HepG2 (cell line): Measurements from ENCODE around the gene SBNO2. TPM values are rescaled to one million over a fixed set of nuclear protein-coding genes. Genes with fewer than 3 reads are reported as not detected.

Experiments used
- ATAC-seq: fragments of 200-7000 bp; cut with Tn5 transposase; 3 replicates; pipeline ENCODE4 v1.9.1; 2020; ENCODE audit warnings: mild to moderate bottlenecking, moderate library complexity
- BruUV-seq: library from RNA; stranded (reverse); fragments of 400-500 nt; replicated peaks from 2 replicates; lab custom pipeline; 2021; lab: Mats Ljungman, UMichigan
- CTCF ChIA-PET: fragments of 300-600 bp; formaldehyde crosslinking; extraction: SDS; loops from one replicate; lab custom pipeline; 2021; ENCODE audit warnings: low total read pairs, inconsistent platforms, low intra/inter-chr PET ratio; lab: Yijun Ruan, JAX
- POLR2A ChIA-PET: fragments of 350-600 bp; sonication (Branson Sonifier 250); formaldehyde crosslinking; loops from one replicate; lab custom pipeline; 2020; ENCODE audit warnings: antibody characterized with exemption, inconsistent platforms; lab: Yijun Ruan, JAX
- DNase-seq: peaks from one replicate; pipeline ENCODE4 v3.0.0-alpha.2; 2015; ENCODE audit warnings: low spot score
- FAIRE-seq: peaks from 3 replicates; lab custom pipeline; 2011; peaks lifted over from hg19 to GRCh38; lab: Jason Lieb, UNC
- H2AFZ ChIP-seq: one replicate; pipeline ENCODE4 v1.6.1; 2011; ENCODE audit warnings: low read length, inconsistent platforms
- H3K27ac ChIP-seq: fragments of 300-600 bp; 3 replicates; pipeline ENCODE4 v1.8.0; 2011; ENCODE audit warnings: mixed run types, mild to moderate bottlenecking, mixed read lengths, low read length, inconsistent platforms; ENCODE audit not compliant: insufficient read depth; ENCODE audit errors: extremely low read length
- H3K27me3 ChIP-seq, 2 experiments: fragments of 200-600 bp in 1 of 2; 2 replicates in 1 of 2; 3 replicates in 1 of 2; pipeline versions ENCODE4 v1.6.0 to v1.8.0; 2011; ENCODE audit warnings: low read length in 2 of 2, mild to moderate bottlenecking in 2 of 2, moderate library complexity in 2 of 2, inconsistent platforms in 1 of 2; ENCODE audit not compliant: insufficient read depth in 2 of 2, control insufficient read depth in 1 of 2
- H3K36me3 ChIP-seq, 2 experiments: fragments of 200-600 bp in 1 of 2; replicated peaks in 1 of 2; 2 replicates in 1 of 2; 3 replicates in 1 of 2; pipeline versions ENCODE4 v1.5.1 to v1.8.0; 2011; ENCODE audit warnings: low read length in 2 of 2, inconsistent platforms in 1 of 2; ENCODE audit not compliant: insufficient read depth in 2 of 2, control insufficient read depth in 1 of 2
- H3K4me1 ChIP-seq: 2 replicates; pipeline ENCODE4 v1.5.1; 2012; ENCODE audit warnings: low read length, inconsistent platforms; ENCODE audit not compliant: insufficient read depth
- H3K4me2 ChIP-seq: 2 replicates; pipeline ENCODE4 v1.6.0; 2011; ENCODE audit warnings: low read depth, low read length, inconsistent platforms
- H3K4me3 ChIP-seq, 3 experiments: fragments of 200-600 bp in 1 of 3; sonication (generic), shearing (Covaris generic) in 1 of 3; replicated peaks in 1 of 3; 2 replicates each; pipeline ENCODE4 v1.5.1; 2011 to 2016; ENCODE audit warnings: low read length in 3 of 3, inconsistent platforms in 2 of 3, low read depth in 2 of 3, mild to moderate bottlenecking in 2 of 3, control low read depth in 1 of 3, mixed read lengths in 1 of 3; ENCODE audit not compliant: insufficient read depth in 1 of 3
- H3K79me2 ChIP-seq: one replicate; pipeline ENCODE4 v1.6.1; 2011; ENCODE audit warnings: low read length, inconsistent platforms; ENCODE audit not compliant: insufficient read depth
- H3K9ac ChIP-seq: 2 replicates; pipeline ENCODE4 v1.6.0; 2011; ENCODE audit warnings: mild to moderate bottlenecking, low read depth, low read length, inconsistent platforms; ENCODE audit not compliant: insufficient read depth
- H3K9me3 ChIP-seq: 2 replicates; pipeline ENCODE4 v1.5.1; 2012; ENCODE audit warnings: mild to moderate bottlenecking, low read length
- H4K20me1 ChIP-seq: 2 replicates; pipeline ENCODE4 v1.6.0; 2011; ENCODE audit warnings: inconsistent platforms, mild to moderate bottlenecking, low read length, moderate library complexity; ENCODE audit not compliant: insufficient read depth
- AGO2 ChIP-seq: fragments of 200-400 bp; formaldehyde crosslinking; optimal IDR thresholded peaks from 2 replicates; pipeline ENCODE3; 2017; ENCODE audit warnings: mild to moderate bottlenecking, low read depth, low read length, moderate library complexity
- DPF2 ChIP-seq: sonication (generic); formaldehyde crosslinking; IDR thresholded peaks from 2 replicates; pipeline ENCODE4 v1.4.0; 2020; ENCODE audit warnings: mild to moderate bottlenecking, low read depth, missing genetic modification reagents, borderline replicate concordance
- WGBS: methylation state at CpG from one replicate; pipeline ENCODE4 v1.1.6; 2017; ENCODE audit warnings: low lambda C conversion rate; 5-methylcytosine and 5-hydroxymethylcytosine counted together
- in situ Hi-C: cut with HindIII; loops from 2 replicates; pipeline ENCODE4 v1.10.0; 2017; ENCODE audit warnings: low pct_unique_long_range_greater_than_20kb; ENCODE audit not compliant: extremely low pct_ligation_motif_present
- intact Hi-C: fragments of 100-400 bp; cut with micrococcal nuclease; formaldehyde crosslinking; loops from one replicate; pipeline ENCODE4 v1.10.0; 2022; ENCODE audit not compliant: unreplicated experiment
- polyA plus RNA-seq, 8 experiments: library from polyadenylated mRNA; depleted of rRNA in 3 of 8; stranded (reverse) in 7 of 8; unstranded in 1 of 8; fragments of >200 nt; fragmentation: Illumina TruSeq in 4 of 8; extraction: Trizol in 4 of 8; gene quantifications; 2 replicates each; pipeline versions ENCODE4 v1.2.1 to v1.2.3, GENCODE V29; 2011 to 2016; ENCODE audit warnings: low read depth in 4 of 8, missing spikeins in 1 of 8, mixed read lengths in 1 of 8; ENCODE audit not compliant: insufficient read depth in 1 of 8
- total RNA-seq, 5 experiments: library from RNA; depleted of rRNA; stranded (reverse); fragments of >200 nt; fragmentation: Illumina TruSeq; extraction: Trizol; gene quantifications; 2 replicates each; pipeline ENCODE4 v1.2.3, GENCODE V29; 2016; ENCODE audit warnings: low read depth in 1 of 5
- TF ChIP-seq, protein P1 (sequence below), 2 experiments: sonication (generic) in 1 of 2; formaldehyde crosslinking in 1 of 2; IDR thresholded peaks; 2 replicates each; pipeline versions ENCODE4 v1.4.0 to v1.6.1; 2018 to 2020; ENCODE audit warnings: missing genetic modification reagents in 2 of 2, borderline replicate concordance in 1 of 2, low read depth in 1 of 2, mild to moderate bottlenecking in 1 of 2, missing biosample characterization in 1 of 2

The SBNO2 gene
- total and polyA plus RNA-seq, 2 of the 13 experiments (the other 11 are each of a cell fraction or from before 2014, with no cell fraction given), result 8.6 to 10.4 TPM

DNA sequence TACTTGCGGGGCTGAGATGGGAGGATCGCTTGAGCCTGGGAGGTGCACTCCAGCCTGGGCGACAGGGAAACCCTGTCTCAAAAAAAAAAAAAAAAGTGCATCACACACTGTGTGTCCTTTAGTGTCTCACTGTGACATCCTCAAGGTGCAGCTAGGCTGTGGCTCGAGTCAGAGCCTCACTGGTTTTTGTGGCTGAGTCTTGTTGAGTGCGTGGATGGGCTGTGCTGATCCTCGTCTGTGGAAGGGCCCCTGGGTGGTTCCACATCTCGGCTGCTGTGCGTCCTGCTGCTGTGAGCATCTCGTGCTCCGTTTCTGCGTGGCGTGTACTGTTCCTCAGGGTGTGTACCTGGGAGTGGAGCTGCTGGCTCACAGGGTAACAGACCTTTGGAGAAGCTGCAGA, 42.7 kb upstream of the SBNO2 start (continued):
- TF ChIP-seq, protein P1, sequence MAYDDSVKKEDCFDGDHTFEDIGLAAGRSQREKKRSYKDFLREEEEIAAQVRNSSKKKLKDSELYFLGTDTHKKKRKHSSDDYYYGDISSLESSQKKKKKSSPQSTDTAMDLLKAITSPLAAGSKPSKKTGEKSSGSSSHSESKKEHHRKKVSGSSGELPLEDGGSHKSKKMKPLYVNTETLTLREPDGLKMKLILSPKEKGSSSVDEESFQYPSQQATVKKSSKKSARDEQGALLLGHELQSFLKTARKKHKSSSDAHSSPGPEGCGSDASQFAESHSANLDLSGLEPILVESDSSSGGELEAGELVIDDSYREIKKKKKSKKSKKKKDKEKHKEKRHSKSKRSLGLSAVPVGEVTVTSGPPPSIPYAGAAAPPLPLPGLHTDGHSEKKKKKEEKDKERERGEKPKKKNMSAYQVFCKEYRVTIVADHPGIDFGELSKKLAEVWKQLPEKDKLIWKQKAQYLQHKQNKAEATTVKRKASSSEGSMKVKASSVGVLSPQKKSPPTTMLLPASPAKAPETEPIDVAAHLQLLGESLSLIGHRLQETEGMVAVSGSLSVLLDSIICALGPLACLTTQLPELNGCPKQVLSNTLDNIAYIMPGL (CRISPR knock-in tag; IDR thresholded peaks at IDR 0.05; ENCODE audit: borderline replicate concordance in 1 of 2, low read depth in 1 of 2), result no peak

DNA sequence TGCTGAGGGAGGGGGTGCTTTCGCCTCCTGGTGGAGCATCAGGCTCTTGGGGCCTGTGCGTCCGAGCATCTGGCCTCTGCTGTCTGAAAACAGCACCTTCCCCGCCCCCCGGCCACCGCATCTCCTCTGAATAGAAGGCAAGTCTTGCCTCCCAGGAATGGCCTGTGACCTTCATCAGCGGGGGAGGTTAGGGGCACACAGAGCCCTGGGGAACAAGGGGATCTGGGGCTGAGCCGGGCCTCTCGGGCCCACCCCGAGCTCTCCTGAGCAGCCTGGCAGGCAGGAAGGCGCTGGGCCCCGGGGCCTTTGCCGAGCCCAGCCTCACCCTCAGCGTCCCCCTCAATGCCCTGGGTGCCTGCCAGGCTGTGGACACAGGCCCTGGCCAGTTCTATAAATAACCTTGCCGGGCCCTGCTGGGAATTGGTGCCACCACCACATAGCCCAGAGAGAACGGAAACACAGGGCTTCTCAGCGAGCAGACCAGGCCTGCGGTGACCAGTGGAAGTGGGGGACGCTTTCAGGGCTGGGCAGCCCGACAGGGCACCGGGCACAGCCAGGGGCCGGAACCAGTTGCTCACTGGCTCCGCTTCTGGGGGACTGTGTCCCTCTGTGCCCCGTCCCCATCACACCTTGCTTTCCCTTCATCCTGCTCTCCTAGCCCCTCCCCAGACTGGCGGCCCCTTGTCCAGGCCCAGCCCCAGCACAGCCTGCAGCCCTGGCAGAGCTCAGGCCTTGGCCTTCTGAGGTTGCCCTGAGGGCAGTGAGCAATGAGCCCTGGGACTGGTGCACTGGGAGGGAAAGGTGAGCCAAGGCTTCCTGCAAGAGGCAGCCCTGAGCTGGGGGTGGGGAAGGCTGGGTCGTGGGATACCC, 41.0 kb upstream of the SBNO2 start:
- intact Hi-C loops, result no loop called here
- FAIRE-seq (no peak), DNase-seq (no peak), ATAC-seq (no peak)
- peaks cover 80% of the 10 kb centered on the region for H3K79me2 ChIP-seq
- no peaks in the 10 kb centered on the region for H3K27me3 ChIP-seq
- H3K4me2 ChIP-seq, result no peak overlapping the region
- POLR2A ChIA-PET, result no interaction called here
- peaks cover 11 to 29% of the 10 kb centered on the region in 2 experiments; a peak in 4 of 5 replicates for H3K36me3 ChIP-seq
- H3K9me3 ChIP-seq, result no peaks in the 10 kb centered on the region
- H3K9ac ChIP-seq, result no peak overlapping the region
- TF ChIP-seq DPF2 (CRISPR knock-in tag) (no peak), AGO2 (peak; percentile 20)
- 98% methylated on average over 5 of the region's 26 CpGs for WGBS
- peaks cover 42% of the 10 kb centered on the region for H3K4me1 ChIP-seq
- CTCF ChIA-PET, result no interaction called here
- no peak overlapping the region for H2AFZ ChIP-seq
- no TSS peak for BruUV-seq
- H4K20me1 ChIP-seq, result peaks cover 48% of the 10 kb centered on the region
- in situ Hi-C loops, result no loop called here
- H3K27ac ChIP-seq, result no peak overlapping the region
- H3K4me3 ChIP-seq, result no peak overlapping the region
